ENCODE measurements around the gene PTPRA. TPM values are rescaled to one million over a fixed set of nuclear protein-coding genes. Genes with fewer than 3 reads are reported as not detected.
"Not testable (repeated sequence)": the region's sequence is repeated elsewhere in the genome, so short reads cannot be mapped to it uniquely, and the experiment has no call there.

Gene PTPRA
- total and polyA plus RNA-seq, 5 experiments from 2014 or later = 24.6 to 106 (median 51.4) TPM

DNA sequence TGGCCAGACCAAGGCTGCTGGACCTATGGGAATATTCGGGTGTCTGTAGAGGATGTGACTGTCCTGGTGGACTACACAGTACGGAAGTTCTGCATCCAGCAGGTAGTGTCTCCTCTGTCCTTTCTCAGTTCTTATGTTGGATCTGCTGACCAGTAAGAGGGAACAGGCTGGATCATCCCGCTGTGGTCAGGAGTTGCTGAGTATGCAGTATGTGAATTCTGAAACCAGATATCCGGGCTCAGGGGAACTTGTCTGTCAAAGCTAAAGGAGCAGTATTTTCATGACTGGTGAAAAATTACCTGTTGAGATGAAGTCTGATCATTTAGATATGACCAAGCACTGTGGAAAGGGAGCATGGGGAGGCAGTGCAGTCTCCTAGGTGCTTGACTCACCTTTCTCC is 148.0 kb downstream of the PTPRA start:
- H3K4me3 Mint-ChIP-seq = no peak overlapping the region
- DNase-seq (no peak), ATAC-seq (no peak)
- POLR2A ChIA-PET = interaction anchor here (0.5 to 0.9 kb wide), 2 partner anchors 14 to 857 kb away, joined by 3 to 4 read pairs; no protein-coding TSS in a partner anchor
- H3K27ac Mint-ChIP-seq = peak overlapping the region in 5 of 10 donors; percentile 3 to 65 (median 28)
- peaks cover 0 to 78% (median 17%) of the 10 kb centered on the region in 3 donors for H3K36me3 Mint-ChIP-seq
- no peaks in the 10 kb centered on the region for H3K27me3 Mint-ChIP-seq
- no peaks in the 10 kb centered on the region for H3K4me1 Mint-ChIP-seq
- H3K9me3 Mint-ChIP-seq = no peaks in the 10 kb centered on the region

DNA sequence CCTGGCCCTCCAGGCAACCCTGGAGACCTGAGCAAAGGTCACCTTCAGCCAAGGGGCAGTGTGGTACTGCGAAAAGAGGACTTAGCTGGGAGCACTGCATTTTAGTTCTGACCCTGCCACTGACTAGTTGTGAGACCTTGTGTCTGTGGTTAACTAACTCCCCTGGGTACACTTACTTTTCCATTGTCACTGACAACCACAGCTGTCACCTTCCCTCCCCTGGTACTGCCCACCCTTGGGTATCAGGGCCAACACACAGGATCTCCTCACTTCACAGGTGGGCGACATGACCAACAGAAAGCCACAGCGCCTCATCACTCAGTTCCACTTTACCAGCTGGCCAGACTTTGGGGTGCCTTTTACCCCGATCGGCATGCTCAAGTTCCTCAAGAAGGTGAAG is 148.5 kb downstream of the PTPRA start:
- Mint-ChIP-seq H3K4me1 (no peaks in the 10 kb centered on the region), H3K4me3 (no peak overlapping the region), H3K27me3 (no peaks in the 10 kb centered on the region), H3K36me3 (peaks cover 0 to 78% (median 17%) of the 10 kb centered on the region in 3 donors), H3K9me3 (no peaks in the 10 kb centered on the region), H3K27ac (peak overlapping the region in 1 of 10 donors; percentile 3)
- ATAC-seq = no peak
- no peak for DNase-seq
- POLR2A ChIA-PET = interaction anchor here (0.9 kb wide), 1 partner anchor 13 kb away, joined by 3 read pairs; no protein-coding TSS in a partner anchor

DNA sequence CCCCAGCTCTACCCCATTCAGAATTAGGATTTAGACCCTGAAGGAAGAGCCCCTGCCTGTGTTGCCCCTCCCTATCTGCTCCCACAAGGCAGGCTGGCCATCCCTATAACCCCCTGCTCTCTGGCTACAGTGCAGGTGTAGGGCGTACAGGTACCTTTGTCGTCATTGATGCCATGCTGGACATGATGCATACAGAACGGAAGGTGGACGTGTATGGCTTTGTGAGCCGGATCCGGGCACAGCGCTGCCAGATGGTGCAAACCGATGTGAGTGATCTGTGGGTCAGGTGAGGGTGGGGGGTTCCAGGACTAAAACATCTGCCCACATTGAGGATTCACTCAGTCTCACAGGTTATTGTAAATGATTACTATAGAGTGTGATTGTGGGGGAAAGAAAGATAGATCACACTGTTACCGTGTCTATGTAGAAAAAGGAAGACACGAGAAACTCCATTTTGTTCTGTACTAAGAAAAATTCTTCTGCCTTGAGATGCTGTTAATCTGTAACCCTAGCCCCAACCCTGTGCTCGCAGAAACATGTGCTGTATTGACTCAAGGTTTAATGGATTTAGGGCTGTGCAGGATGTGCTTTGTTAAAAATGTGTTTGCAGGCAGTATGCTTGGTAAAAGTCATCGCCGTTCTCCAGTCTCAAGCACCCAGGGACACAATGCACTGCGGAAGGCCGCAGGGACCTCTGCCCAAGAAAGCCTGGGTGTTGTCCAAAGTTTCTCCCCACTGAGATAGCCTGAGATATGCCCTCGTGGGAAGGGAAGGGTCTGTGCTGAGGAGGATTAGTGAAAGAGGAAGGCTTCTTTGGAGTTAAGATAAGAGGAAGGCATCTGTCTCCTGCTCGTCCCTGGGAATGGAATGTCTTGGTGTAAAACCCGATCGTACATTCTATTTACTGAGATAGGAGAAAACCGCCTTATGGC is 149.5 kb downstream of the PTPRA start:
- POLR2A ChIA-PET, ATAC-seq, H3K9me3 Mint-ChIP-seq, H3K4me1 Mint-ChIP-seq, H3K4me3 Mint-ChIP-seq, DNase-seq, H3K27me3 Mint-ChIP-seq: not testable (repeated sequence)
- peak overlapping the region in 5 of 10 donors; percentile 4 to 75 (median 16) for H3K27ac Mint-ChIP-seq
- H3K36me3 Mint-ChIP-seq = peaks cover 0 to 78% (median 20%) of the 10 kb centered on the region in 3 donors

DNA sequence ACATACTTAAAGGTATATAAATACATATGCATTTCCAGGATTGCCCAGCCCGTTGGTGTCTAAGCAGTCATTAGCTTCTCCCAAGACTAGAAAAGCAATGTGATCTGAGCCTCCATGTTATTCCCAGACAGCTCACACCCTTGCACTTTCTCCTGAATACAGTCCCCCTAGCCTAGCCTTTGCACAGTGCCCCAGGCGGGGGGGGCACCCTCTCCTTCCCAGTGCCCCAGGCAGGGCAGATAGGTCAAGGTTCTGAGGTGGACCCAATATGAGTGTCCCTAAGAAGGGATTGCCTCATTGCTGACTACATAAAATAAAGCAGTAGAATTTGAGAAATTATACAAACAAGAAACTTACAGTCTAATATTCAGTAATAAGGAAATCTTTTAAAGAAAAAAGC is 154.7 kb downstream of the PTPRA start:
- ATAC-seq (no peak), DNase-seq (no peak)
- H3K36me3 Mint-ChIP-seq = peaks cover 0 to 71% (median 17%) of the 10 kb centered on the region in 3 donors
- no peak overlapping the region for H3K4me3 Mint-ChIP-seq
- no peaks in the 10 kb centered on the region for H3K27me3 Mint-ChIP-seq
- peak overlapping the region in 3 of 10 donors; percentile 3 to 67 (median 7) for H3K27ac Mint-ChIP-seq
- no peaks in the 10 kb centered on the region for H3K4me1 Mint-ChIP-seq
- no peaks in the 10 kb centered on the region for H3K9me3 Mint-ChIP-seq
- POLR2A ChIA-PET = no interaction called here

DNA sequence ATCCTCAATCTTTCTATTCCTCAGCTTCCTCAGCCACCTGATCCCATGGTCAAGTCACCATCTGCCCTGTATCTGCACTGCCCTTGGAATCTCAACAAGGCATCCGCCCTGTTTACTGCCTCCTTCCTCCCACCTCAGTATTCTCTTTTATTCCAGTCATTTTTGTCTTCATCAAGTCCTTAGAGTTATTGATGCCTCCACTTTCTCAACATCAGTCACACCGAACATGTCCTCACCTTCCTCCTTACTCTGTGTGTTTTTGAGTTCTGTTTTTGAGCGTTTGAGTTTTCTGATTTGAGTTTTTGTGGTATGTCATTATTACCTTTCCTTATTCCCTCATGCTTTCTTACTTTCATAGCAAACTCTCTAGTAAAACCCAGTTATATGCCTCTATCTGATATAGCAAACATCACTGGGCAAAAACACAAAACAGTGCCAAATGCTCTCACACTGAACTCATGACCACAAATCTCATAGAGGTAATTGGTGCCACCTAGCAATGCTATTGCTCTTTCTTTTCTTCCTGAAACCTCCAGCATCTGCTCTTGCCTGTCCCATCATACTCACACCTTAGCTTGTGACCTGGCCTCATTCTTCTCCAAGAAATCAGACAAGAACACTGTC is 158.4 kb downstream of the PTPRA start:
- Mint-ChIP-seq H3K4me1 (peaks cover 0 to 1% (median 0%) of the 10 kb centered on the region in 4 donors), H3K9me3 (no peaks in the 10 kb centered on the region), H3K4me3 (no peak overlapping the region), H3K36me3 (peaks cover 0 to 65% (median 20%) of the 10 kb centered on the region in 3 donors), H3K27me3 (no peaks in the 10 kb centered on the region), H3K27ac (no peak overlapping the region)
- no peak for ATAC-seq
- DNase-seq = no peak
- POLR2A ChIA-PET = no interaction called here

DNA sequence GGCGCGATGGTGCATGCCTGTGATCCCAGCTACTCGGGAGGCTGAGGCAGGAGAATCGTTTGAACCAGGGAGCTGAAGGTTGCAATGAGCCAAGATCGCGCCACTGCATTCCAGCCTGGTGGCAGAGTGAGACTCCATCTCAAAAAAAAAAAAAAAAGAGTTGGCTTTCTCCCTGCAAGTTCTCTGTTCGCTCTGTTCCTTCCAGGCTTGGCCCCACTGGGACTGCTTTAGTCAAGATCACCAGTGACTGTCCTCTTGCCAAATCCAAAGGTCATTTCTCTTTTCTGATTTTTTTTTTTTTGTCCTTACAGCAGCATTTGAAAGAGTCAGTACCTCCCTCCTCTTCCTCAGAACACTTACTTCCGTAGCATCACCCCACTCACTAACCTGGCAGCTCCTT is 159.3 kb downstream of the PTPRA start:
- ATAC-seq (no peak), DNase-seq (no peak)
- H3K4me3 Mint-ChIP-seq = no peak overlapping the region
- POLR2A ChIA-PET = interaction anchor here (0.7 kb wide), 1 partner anchor 13 kb away, joined by 4 read pairs; no protein-coding TSS in a partner anchor
- H3K4me1 Mint-ChIP-seq = peaks cover 0 to 1% (median 0%) of the 10 kb centered on the region in 4 donors
- H3K27me3 Mint-ChIP-seq = no peaks in the 10 kb centered on the region
- H3K36me3 Mint-ChIP-seq = peaks cover 0 to 65% (median 15%) of the 10 kb centered on the region in 3 donors
- H3K9me3 Mint-ChIP-seq = no peaks in the 10 kb centered on the region
- H3K27ac Mint-ChIP-seq = no peak overlapping the region

DNA sequence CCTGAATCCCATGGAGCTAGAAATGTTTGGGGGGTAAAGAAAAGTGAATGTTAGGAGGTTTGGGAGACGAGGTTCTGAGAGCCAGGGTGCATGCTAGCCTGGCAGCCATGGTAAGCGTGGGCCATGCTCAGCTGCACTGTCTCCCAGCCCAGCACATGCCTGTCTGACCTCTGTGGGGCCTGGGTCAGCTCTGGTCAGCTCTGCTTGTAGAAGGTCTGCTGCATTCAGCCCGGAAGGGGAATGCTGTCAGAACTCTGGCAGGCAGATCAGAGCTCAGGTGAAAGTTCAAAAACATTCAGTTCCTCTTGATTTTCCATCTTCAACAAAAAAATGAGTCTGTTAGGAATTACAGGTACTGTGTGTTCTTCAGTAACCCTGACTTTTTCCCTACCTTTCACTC is 164.4 kb downstream of the PTPRA start:
- POLR2A ChIA-PET = no interaction called here
- Mint-ChIP-seq H3K9me3 (no peaks in the 10 kb centered on the region), H3K4me1 (peaks cover 0 to 13% (median 1%) of the 10 kb centered on the region in 4 donors), H3K36me3 (peaks cover 0 to 71% (median 13%) of the 10 kb centered on the region in 3 donors), H3K27me3 (no peaks in the 10 kb centered on the region), H3K4me3 (no peak overlapping the region), H3K27ac (peak overlapping the region in 2 of 10 donors; percentile 46 to 92)
- DNase-seq (no peak), ATAC-seq (no peak)

DNA sequence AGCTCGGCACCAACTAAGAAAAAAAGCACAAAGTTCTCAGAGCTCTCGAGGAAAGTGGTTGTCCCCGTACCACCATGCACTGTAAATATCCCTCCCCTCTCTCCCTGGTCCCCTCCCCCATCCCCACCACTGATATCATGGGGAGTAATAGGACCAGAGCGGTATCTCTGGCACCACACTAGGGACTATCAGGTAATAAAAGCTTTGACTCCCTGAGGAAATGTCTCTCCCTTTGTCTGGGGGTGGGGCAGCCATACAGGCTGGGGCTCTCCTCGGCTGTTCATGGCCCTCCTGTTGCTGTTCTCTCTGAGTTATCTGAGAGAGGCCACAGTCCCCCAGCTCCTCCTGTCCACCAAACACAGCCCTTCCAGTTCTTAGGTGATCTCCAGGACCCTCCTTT is 165.2 kb downstream of the PTPRA start:
- Mint-ChIP-seq H3K36me3 (peaks cover 0 to 71% (median 13%) of the 10 kb centered on the region in 3 donors), H3K4me3 (no peak overlapping the region), H3K27ac (peak overlapping the region in 7 of 10 donors; percentile 27 to 82 (median 46)), H3K4me1 (peaks cover 0 to 13% (median 1%) of the 10 kb centered on the region in 4 donors), H3K27me3 (no peaks in the 10 kb centered on the region), H3K9me3 (no peaks in the 10 kb centered on the region)
- ATAC-seq (no peak), DNase-seq (no peak)
- POLR2A ChIA-PET = no interaction called here

DNA sequence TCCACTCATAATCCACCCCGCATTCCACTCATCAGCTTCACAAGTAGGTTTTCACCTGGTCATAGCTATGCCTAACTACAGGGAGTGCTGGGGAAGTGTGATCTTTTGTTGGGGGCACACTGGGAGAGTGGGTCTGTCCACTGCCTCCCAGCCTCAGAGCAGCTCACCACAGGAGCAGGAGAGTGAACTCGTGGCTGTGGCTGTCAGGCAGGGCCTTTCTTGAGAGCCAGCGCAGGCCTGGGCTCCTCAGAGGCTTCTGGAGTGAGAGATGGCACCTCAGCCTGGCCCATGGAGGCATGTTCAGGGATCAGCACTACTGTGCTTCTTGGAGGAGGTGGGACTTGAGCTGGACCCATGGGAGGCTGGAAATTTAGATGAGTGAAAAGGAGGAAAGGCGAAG is 166.1 kb downstream of the PTPRA start:
- POLR2A ChIA-PET = interaction anchor here (0.7 kb wide), 1 partner anchor 29 kb away, joined by 3 read pairs; no protein-coding TSS in a partner anchor
- Mint-ChIP-seq H3K36me3 (peaks cover 0 to 64% (median 13%) of the 10 kb centered on the region in 3 donors), H3K27ac (peak overlapping the region in 5 of 10 donors; percentile 3 to 94 (median 42)), H3K4me1 (peaks cover 0 to 16% (median 1%) of the 10 kb centered on the region in 4 donors), H3K27me3 (no peaks in the 10 kb centered on the region), H3K4me3 (no peak overlapping the region), H3K9me3 (no peaks in the 10 kb centered on the region)
- ATAC-seq (no peak), DNase-seq (no peak)

DNA sequence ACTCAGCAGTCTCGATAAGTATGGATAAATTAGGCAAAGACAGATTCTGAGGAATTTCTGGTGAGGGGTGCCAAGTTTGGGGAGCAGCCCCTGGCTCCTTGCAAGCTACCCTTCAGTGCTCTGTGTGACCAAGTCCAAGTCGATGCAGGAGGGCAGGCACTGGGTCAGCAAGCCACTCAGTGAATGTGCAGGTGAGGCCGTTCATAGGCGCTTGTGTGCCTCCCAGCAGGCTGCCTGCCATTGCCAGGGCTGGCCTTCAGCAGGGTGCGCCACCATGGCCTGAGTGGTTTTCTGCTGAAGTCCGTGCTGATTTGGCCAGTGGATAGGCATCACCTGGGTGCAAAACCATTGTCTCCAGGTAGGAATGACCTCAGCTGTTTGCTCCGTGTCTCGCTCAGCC is 166.8 kb downstream of the PTPRA start:
- peaks cover 3 to 17% (median 4%) of the 10 kb centered on the region in 4 donors for H3K4me1 Mint-ChIP-seq
- H3K27ac Mint-ChIP-seq = peak overlapping the region in 9 of 10 donors; percentile 2 to 94 (median 49)
- H3K4me3 Mint-ChIP-seq = no peak overlapping the region
- DNase-seq (no peak), ATAC-seq (no peak)
- H3K36me3 Mint-ChIP-seq = peaks cover 0 to 58% (median 12%) of the 10 kb centered on the region in 3 donors
- POLR2A ChIA-PET = interaction anchor here (0.7 kb wide), 1 partner anchor 30 kb away, joined by 3 read pairs; no protein-coding TSS in a partner anchor
- H3K9me3 Mint-ChIP-seq = no peaks in the 10 kb centered on the region
- no peaks in the 10 kb centered on the region for H3K27me3 Mint-ChIP-seq

DNA sequence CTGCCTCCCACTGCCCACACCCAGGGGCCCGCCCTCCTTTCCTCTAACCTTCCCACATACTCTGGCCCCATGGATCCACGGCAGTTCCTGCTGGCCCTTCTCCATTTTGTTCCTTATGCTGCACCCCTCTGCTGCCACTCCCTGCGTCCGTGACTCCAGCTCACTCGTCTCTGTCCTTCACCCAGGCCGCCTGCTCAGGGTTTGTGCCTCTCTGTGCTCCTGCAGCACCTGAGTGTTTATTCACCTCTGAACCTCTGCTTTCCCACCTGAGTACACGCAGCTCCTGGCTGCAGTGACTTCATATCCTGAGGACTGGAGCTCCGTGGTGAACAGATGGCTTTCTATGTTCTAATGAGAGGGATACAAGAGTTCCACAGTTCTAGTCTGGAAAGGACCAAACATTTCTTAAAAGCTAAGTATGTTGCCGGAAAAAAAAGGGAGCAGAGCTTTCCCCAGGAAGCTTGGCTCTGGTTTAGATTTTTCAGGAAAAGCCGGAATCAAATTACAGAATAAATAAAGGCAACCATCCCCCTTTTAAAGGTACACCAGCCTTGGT is 168.7 kb downstream of the PTPRA start:
- Mint-ChIP-seq H3K27ac (peak overlapping the region in 8 of 10 donors; percentile 30 to 92 (median 72)), H3K4me1 (peaks cover 11 to 23% (median 16%) of the 10 kb centered on the region in 4 donors), H3K9me3 (no peaks in the 10 kb centered on the region), H3K36me3 (peaks cover 0 to 41% (median 2%) of the 10 kb centered on the region in 3 donors), H3K4me3 (no peak overlapping the region), H3K27me3 (no peaks in the 10 kb centered on the region)
- POLR2A ChIA-PET = interaction anchor here (1.1 kb wide), 1 partner anchor 42 kb away, joined by 3 read pairs; no protein-coding TSS in a partner anchor
- ATAC-seq (no peak), DNase-seq (no peak)

DNA sequence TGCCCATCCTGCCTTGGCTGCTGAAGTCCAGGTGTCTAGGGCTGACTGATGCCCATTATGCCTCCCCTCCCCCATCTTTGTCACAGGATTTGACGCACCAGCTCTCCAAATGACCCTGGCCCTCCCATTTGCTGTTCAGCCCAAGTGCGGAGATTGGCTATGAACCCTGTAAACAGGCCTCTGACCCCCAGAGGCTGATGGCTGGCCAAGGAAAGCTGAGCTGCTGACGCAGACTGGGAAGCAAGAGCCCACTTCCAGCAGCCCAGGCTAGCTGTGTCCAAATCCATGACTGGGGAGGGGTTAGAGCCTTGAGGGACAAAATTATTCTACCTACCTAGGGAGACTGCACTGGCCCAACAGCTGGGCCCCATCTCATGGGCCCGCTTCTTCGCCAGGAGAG is 169.3 kb downstream of the PTPRA start:
- H3K4me3 Mint-ChIP-seq = peak overlapping the region in 1 of 10 donors; percentile 48
- POLR2A ChIA-PET = interaction anchor here (1.1 kb wide), 1 partner anchor 41 kb away, joined by 3 read pairs; no protein-coding TSS in a partner anchor
- ATAC-seq (no peak), DNase-seq (no peak)
- H3K27me3 Mint-ChIP-seq = no peaks in the 10 kb centered on the region
- H3K9me3 Mint-ChIP-seq = no peaks in the 10 kb centered on the region
- H3K27ac Mint-ChIP-seq = peak overlapping the region in 7 of 10 donors; percentile 8 to 86 (median 52)
- peaks cover 16 to 24% (median 19%) of the 10 kb centered on the region in 4 donors for H3K4me1 Mint-ChIP-seq
- H3K36me3 Mint-ChIP-seq = peaks cover 0 to 35% (median 2%) of the 10 kb centered on the region in 3 donors

Data from naive thymus-derived CD8-positive, alpha-beta T cell (primary cell).